Umbilical cord (tissue), 1 donor: ENCODE data around the gene KRTAP19-3. TPM values are rescaled to one million over a fixed set of nuclear protein-coding genes. Genes with fewer than 3 reads are reported as not detected.

Experiments used
- total RNA-seq: library from RNA; depleted of rRNA; stranded (reverse); fragments of >200 nt; gene quantifications from one replicate; pipeline ENCODE4 v1.2.3, GENCODE V29; 2014; ENCODE audit warnings: low replicate concordance; ENCODE audit not compliant: insufficient read depth

KRTAP19-3 gene
- total RNA-seq, 1 donor from 2014 or later: not detected

Other genes with a start within 250 kb of the KRTAP19-3 start
- gene KRTAP24-1, start 209.1 kb downstream of the KRTAP19-3 start, total RNA-seq: 9.9 TPM
- gene KRTAP25-1, start 202.5 kb downstream of the KRTAP19-3 start, total RNA-seq: not detected
- not detected for gene KRTAP26-1, start 171.7 kb downstream of the KRTAP19-3 start, total RNA-seq
- not detected for gene KRTAP27-1, start 154.3 kb downstream of the KRTAP19-3 start, total RNA-seq
- gene KRTAP23-1, start 143.4 kb downstream of the KRTAP19-3 start, total RNA-seq: not detected
- 1.2 TPM for gene KRTAP13-2, start 119.7 kb downstream of the KRTAP19-3 start, total RNA-seq
- not detected for gene KRTAP13-1, start 96.0 kb downstream of the KRTAP19-3 start, total RNA-seq
- not detected for gene KRTAP13-3, start 66.1 kb downstream of the KRTAP19-3 start, total RNA-seq
- gene KRTAP13-4, start 61.8 kb downstream of the KRTAP19-3 start, total RNA-seq: 3.4 TPM
- gene KRTAP15-1, start 51.7 kb downstream of the KRTAP19-3 start, total RNA-seq: 5.5 TPM
- gene KRTAP19-1, start 11.6 kb downstream of the KRTAP19-3 start, total RNA-seq: not detected
- gene KRTAP19-2, start 4.6 kb downstream of the KRTAP19-3 start, total RNA-seq: 8.2 TPM
- not detected for gene KRTAP19-4, start 5.2 kb upstream of the KRTAP19-3 start, total RNA-seq
- gene KRTAP19-5, start 10.1 kb upstream of the KRTAP19-3 start, total RNA-seq: 13.0 TPM
- not detected for gene KRTAP19-6, start 49.9 kb upstream of the KRTAP19-3 start, total RNA-seq
- not detected for gene KRTAP19-7, start 69.3 kb upstream of the KRTAP19-3 start, total RNA-seq
- gene KRTAP22-2, start 98.4 kb upstream of the KRTAP19-3 start, total RNA-seq: not detected
- gene KRTAP6-3, start 100.4 kb upstream of the KRTAP19-3 start, total RNA-seq: not detected
- gene KRTAP6-2, start 106.9 kb upstream of the KRTAP19-3 start, total RNA-seq: not detected
- not detected for gene KRTAP22-1, start 109.1 kb upstream of the KRTAP19-3 start, total RNA-seq
- gene KRTAP6-1, start 121.9 kb upstream of the KRTAP19-3 start, total RNA-seq: not detected
- 28.4 TPM for gene KRTAP20-1, start 124.4 kb upstream of the KRTAP19-3 start, total RNA-seq
- gene KRTAP20-4, start 128.6 kb upstream of the KRTAP19-3 start, total RNA-seq: not detected
- 3.9 TPM for gene KRTAP20-2, start 143.2 kb upstream of the KRTAP19-3 start, total RNA-seq
- not detected for gene KRTAP20-3, start 150.9 kb upstream of the KRTAP19-3 start, total RNA-seq
- not detected for gene KRTAP21-3, start 226.8 kb upstream of the KRTAP19-3 start, total RNA-seq